HepG2 (cell line): ENCODE data around the gene LY6G5B. TPM values are rescaled to one million over a fixed set of nuclear protein-coding genes. Genes with fewer than 3 reads are reported as not detected.
A peak's percentile ranks its signal among the peaks of the same experiment; 100 is the strongest.

Source experiments
- ATF1 ChIP-seq: IDR thresholded peaks from 2 replicates; pipeline ENCODE4 v1.6.1; 2016; ENCODE audit warnings: mild to moderate bottlenecking, control low read depth
- GATA4 ChIP-seq: sonication (generic); IDR thresholded peaks from 2 replicates; pipeline ENCODE4 v1.6.1; 2016; ENCODE audit warnings: antibody characterized with exemption, low read depth, borderline replicate concordance
- GZF1 ChIP-seq: sonication (generic); formaldehyde crosslinking; IDR thresholded peaks from 2 replicates; pipeline ENCODE4 v1.5.1; 2020; ENCODE audit warnings: mild to moderate bottlenecking, missing genetic modification reagents
- HDAC2 ChIP-seq: sonication (generic); formaldehyde crosslinking; IDR thresholded peaks from 2 replicates; pipeline ENCODE4 v1.4.0; 2020; ENCODE audit warnings: missing genetic modification reagents
- HNRNPLL ChIP-seq: fragments of 200-400 bp; formaldehyde crosslinking; IDR thresholded peaks from 2 replicates; pipeline ENCODE4 v1.6.1; 2017; ENCODE audit warnings: mild to moderate bottlenecking, low read depth, low read length; ENCODE audit not compliant: poor library complexity, severe bottlenecking
- KAT8 ChIP-seq: IDR thresholded peaks from 2 replicates; pipeline ENCODE4 v1.6.1; 2016; ENCODE audit warnings: missing genetic modification reagents, missing compliant biosample characterization
- MLLT10 ChIP-seq: sonication (generic); formaldehyde crosslinking; IDR thresholded peaks from 2 replicates; pipeline ENCODE4 v1.4.0; 2020; ENCODE audit warnings: missing genetic modification reagents
- NFATC3 ChIP-seq: sonication (generic); formaldehyde crosslinking; IDR thresholded peaks from 2 replicates; pipeline ENCODE4 v1.5.1; 2020; ENCODE audit warnings: mild to moderate bottlenecking, missing genetic modification reagents
- RAD21 ChIP-seq: fragments of 450-650 bp; formaldehyde crosslinking; IDR thresholded peaks from 2 replicates; pipeline ENCODE4 v1.5.0; 2020; ENCODE audit warnings: mild to moderate bottlenecking
- RARA ChIP-seq: IDR thresholded peaks from 2 replicates; pipeline ENCODE4 v1.6.1; 2016; ENCODE audit warnings: missing genetic modification reagents, missing compliant biosample characterization
- SMYD3 ChIP-seq: sonication (generic); formaldehyde crosslinking; IDR thresholded peaks from 2 replicates; pipeline ENCODE4 v1.8.1; 2023; ENCODE audit warnings: mild to moderate bottlenecking, missing genetic modification reagents
- TBL1XR1 ChIP-seq: fragments of 150-350 bp; IDR thresholded peaks from 2 replicates; pipeline ENCODE4 v1.6.1; 2014; ENCODE audit warnings: borderline replicate concordance, low read length; ENCODE audit not compliant: partially characterized antibody
- TCF7 ChIP-seq: sonication (generic); IDR thresholded peaks from 2 replicates; pipeline ENCODE4 v1.6.1; 2016; ENCODE audit warnings: antibody characterized with exemption, low read depth
- ZNF431 ChIP-seq: sonication (generic); formaldehyde crosslinking; IDR thresholded peaks from 2 replicates; pipeline ENCODE4 v1.9.0; 2022; ENCODE audit warnings: missing genetic modification reagents, low read depth, mild to moderate bottlenecking, borderline replicate concordance
- ZNF543 ChIP-seq: sonication (generic); formaldehyde crosslinking; IDR thresholded peaks from 2 replicates; pipeline ENCODE4 v1.4.0; 2020; ENCODE audit warnings: mild to moderate bottlenecking, missing genetic modification reagents
- ZNF556 ChIP-seq: sonication (generic); formaldehyde crosslinking; IDR thresholded peaks from 2 replicates; pipeline ENCODE4 v1.4.0; 2020; ENCODE audit warnings: mild to moderate bottlenecking, missing genetic modification reagents, borderline replicate concordance
- ZNF564 ChIP-seq: sonication (generic); formaldehyde crosslinking; IDR thresholded peaks from 2 replicates; pipeline ENCODE4 v1.8.1; 2023; ENCODE audit warnings: mild to moderate bottlenecking, missing genetic modification reagents
- ZNF605 ChIP-seq: sonication (generic); formaldehyde crosslinking; IDR thresholded peaks from 2 replicates; pipeline ENCODE4 v1.8.0; 2022; ENCODE audit warnings: mild to moderate bottlenecking, missing genetic modification reagents
- ZNF720 ChIP-seq: sonication (generic); formaldehyde crosslinking; IDR thresholded peaks from 2 replicates; pipeline ENCODE4 v1.4.0; 2020; ENCODE audit warnings: missing genetic modification reagents
- ZNF772 ChIP-seq: sonication (generic); formaldehyde crosslinking; IDR thresholded peaks from 2 replicates; pipeline ENCODE4 v1.5.0; 2020; ENCODE audit warnings: mild to moderate bottlenecking, missing genetic modification reagents
- ZNF777 ChIP-seq: sonication (generic); formaldehyde crosslinking; IDR thresholded peaks from 2 replicates; pipeline ENCODE4 v1.4.0; 2020; ENCODE audit warnings: missing genetic modification reagents
- ZNF850 ChIP-seq: sonication (generic); formaldehyde crosslinking; conservative IDR thresholded peaks from 2 replicates; pipeline ENCODE4 v1.9.0; 2021; ENCODE audit warnings: mild to moderate bottlenecking, missing genetic modification reagents
- polyA plus RNA-seq, 8 experiments: library from polyadenylated mRNA; depleted of rRNA in 3 of 8; stranded (reverse) in 7 of 8; unstranded in 1 of 8; fragments of >200 nt; fragmentation: Illumina TruSeq in 4 of 8; extraction: Trizol in 4 of 8; gene quantifications; 2 replicates each; pipeline versions ENCODE4 v1.2.1 to v1.2.3, GENCODE V29; 2011 to 2016; ENCODE audit warnings: low read depth in 4 of 8, missing spikeins in 1 of 8, mixed read lengths in 1 of 8; ENCODE audit not compliant: insufficient read depth in 1 of 8
- total RNA-seq, 5 experiments: library from RNA; depleted of rRNA; stranded (reverse); fragments of >200 nt; fragmentation: Illumina TruSeq; extraction: Trizol; gene quantifications; 2 replicates each; pipeline ENCODE4 v1.2.3, GENCODE V29; 2016; ENCODE audit warnings: low read depth in 1 of 5
- TF ChIP-seq, protein P1 (sequence below): sonication (generic); formaldehyde crosslinking; IDR thresholded peaks from 2 replicates; pipeline ENCODE4 v1.8.1; 2023; ENCODE audit warnings: missing genetic modification reagents, inconsistent platforms, borderline replicate concordance
- TF ChIP-seq, protein P2 (sequence below): sonication (generic); formaldehyde crosslinking; IDR thresholded peaks from 2 replicates; pipeline ENCODE4 v1.8.0; 2022; ENCODE audit warnings: mild to moderate bottlenecking, missing genetic modification reagents
- TF ChIP-seq, protein P3 (sequence below): sonication (generic); formaldehyde crosslinking; IDR thresholded peaks from 2 replicates; pipeline ENCODE4 v1.4.0; 2020; ENCODE audit warnings: missing genetic modification reagents
- TF ChIP-seq, protein P4 (sequence below): IDR thresholded peaks from 2 replicates; pipeline ENCODE4 v1.6.1; 2016

Gene LY6G5B
- total and polyA plus RNA-seq, 2 of the 13 experiments (the other 11 are each of a cell fraction or from before 2014, with no cell fraction given), result 7.8 to 15.7 TPM

DNA sequence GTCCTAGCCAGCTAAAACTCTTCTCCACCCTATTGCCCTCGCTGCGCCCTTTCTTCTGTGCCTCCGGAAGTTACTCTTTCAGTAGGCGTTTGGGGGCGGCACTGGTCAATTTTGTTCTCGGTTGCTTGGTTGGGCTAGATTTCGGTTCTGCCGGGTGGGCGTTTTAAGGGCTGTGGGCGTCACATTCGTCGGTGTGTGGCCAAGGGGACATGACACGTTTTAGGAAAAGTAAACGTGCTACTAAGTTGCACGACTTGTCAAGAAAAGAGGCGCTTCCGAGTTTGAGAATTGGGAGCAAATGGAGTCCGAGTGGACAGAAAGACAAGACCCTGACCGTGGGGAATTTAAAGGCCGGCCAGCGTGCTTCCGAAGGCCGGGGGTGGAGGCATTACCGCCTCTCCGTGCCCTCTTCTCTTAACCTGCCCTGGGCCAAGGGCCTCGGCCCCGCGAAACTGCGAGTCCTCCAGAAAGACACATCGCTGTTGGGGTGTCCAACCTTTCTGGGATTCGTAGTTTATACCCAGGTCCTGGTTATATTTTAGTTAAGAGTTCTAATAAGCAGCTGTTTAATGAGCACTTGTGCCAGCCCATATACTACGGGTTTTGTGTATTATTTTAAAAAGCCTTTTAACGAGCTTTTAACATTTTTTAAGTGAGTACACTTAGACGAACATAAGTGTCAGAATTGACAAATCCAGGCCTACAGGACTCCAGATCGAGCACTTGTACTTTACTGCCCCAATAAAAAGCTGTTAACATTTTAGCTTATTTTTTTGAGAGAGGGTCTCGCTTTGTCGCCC is 16.7 kb upstream of the LY6G5B start (continued):
- TF ChIP-seq, protein P1, sequence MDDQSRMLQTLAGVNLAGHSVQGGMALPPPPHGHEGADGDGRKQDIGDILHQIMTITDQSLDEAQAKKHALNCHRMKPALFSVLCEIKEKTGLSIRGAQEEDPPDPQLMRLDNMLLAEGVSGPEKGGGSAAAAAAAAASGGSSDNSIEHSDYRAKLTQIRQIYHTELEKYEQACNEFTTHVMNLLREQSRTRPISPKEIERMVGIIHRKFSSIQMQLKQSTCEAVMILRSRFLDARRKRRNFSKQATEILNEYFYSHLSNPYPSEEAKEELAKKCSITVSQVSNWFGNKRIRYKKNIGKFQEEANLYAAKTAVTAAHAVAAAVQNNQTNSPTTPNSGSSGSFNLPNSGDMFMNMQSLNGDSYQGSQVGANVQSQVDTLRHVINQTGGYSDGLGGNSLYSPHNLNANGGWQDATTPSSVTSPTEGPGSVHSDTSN (CRISPR knock-in tag), result 0 out of 2 replicates have a peak, but pooled peaks have one; percentile 20
- TF ChIP-seq ZNF564 (CRISPR knock-in tag), result peak; percentile 20; the same call in 1 of the 2 replicates
- TF ChIP-seq MLLT10 (CRISPR knock-in tag), result no peak
- TF ChIP-seq GATA4, result peak; percentile 67
- peak; percentile 1; the same call in 1 of the 2 replicates for TF ChIP-seq ATF1 (CRISPR knock-in tag)
- TF ChIP-seq ZNF605 (CRISPR knock-in tag), result peak; percentile 58
- peak; percentile 75; the same call in 1 of the 2 replicates for TF ChIP-seq GZF1 (CRISPR knock-in tag)
- peak; percentile 52; the same call in 1 of the 2 replicates for TF ChIP-seq HDAC2 (CRISPR knock-in tag)
- TF ChIP-seq ZNF431 (CRISPR knock-in tag), result no peak; the same call in 1 of the 2 replicates
- TF ChIP-seq TCF7, result 0 out of 2 replicates have a peak, but pooled peaks have one; percentile 23
- TF ChIP-seq ZNF556 (CRISPR knock-in tag), result peak; percentile 41; the same call in 1 of the 2 replicates
- no peak for TF ChIP-seq ZNF543 (CRISPR knock-in tag)
- TF ChIP-seq, protein P2, sequence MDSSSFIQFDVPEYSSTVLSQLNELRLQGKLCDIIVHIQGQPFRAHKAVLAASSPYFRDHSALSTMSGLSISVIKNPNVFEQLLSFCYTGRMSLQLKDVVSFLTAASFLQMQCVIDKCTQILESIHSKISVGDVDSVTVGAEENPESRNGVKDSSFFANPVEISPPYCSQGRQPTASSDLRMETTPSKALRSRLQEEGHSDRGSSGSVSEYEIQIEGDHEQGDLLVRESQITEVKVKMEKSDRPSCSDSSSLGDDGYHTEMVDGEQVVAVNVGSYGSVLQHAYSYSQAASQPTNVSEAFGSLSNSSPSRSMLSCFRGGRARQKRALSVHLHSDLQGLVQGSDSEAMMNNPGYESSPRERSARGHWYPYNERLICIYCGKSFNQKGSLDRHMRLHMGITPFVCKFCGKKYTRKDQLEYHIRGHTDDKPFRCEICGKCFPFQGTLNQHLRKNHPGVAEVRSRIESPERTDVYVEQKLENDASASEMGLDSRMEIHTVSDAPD, result no peak
- TF ChIP-seq SMYD3 (CRISPR knock-in tag), result 0 out of 2 replicates have a peak, but pooled peaks have one; percentile 7
- peak; percentile 79 for TF ChIP-seq RARA (CRISPR knock-in tag)
- peak; percentile 85; the same call in 1 of the 2 replicates for TF ChIP-seq NFATC3 (CRISPR knock-in tag)
- 0 out of 2 replicates have a peak, but pooled peaks have one; percentile 7 for TF ChIP-seq RAD21 (CRISPR knock-in tag)
- TF ChIP-seq ZNF772 (CRISPR knock-in tag), result no peak
- TF ChIP-seq ZNF777, result no peak
- TF ChIP-seq ZNF850 (CRISPR knock-in tag), result peak; percentile 45; the same call in 1 of the 2 replicates
- TF ChIP-seq, protein P3, sequence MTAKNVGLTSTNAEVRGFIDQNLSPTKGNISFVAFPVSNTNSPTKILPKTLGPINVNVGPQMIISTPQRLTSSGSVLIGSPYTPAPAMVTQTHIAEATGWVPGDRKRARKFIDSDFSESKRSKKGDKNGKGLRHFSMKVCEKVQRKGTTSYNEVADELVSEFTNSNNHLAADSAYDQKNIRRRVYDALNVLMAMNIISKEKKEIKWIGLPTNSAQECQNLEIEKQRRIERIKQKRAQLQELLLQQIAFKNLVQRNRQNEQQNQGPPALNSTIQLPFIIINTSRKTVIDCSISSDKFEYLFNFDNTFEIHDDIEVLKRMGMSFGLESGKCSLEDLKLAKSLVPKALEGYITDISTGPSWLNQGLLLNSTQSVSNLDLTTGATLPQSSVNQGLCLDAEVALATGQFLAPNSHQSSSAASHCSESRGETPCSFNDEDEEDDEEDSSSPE (CRISPR knock-in tag), result no peak
- TF ChIP-seq, protein P4, sequence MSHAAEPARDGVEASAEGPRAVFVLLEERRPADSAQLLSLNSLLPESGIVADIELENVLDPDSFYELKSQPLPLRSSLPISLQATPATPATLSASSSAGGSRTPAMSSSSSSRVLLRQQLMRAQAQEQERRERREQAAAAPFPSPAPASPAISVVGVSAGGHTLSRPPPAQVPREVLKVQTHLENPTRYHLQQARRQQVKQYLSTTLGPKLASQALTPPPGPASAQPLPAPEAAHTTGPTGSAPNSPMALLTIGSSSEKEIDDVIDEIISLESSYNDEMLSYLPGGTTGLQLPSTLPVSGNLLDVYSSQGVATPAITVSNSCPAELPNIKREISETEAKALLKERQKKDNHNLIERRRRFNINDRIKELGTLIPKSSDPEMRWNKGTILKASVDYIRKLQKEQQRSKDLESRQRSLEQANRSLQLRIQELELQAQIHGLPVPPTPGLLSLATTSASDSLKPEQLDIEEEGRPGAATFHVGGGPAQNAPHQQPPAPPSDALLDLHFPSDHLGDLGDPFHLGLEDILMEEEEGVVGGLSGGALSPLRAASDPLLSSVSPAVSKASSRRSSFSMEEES, result peak; percentile 14; the same call in 1 of the 2 replicates
- TF ChIP-seq TBL1XR1, result no peak
- peak; percentile 22; the same call in 1 of the 2 replicates for TF ChIP-seq KAT8
- peak; percentile 58; the same call in 1 of the 2 replicates for TF ChIP-seq ZNF720
- peak; percentile 43 for TF ChIP-seq HNRNPLL
